Measurements from ENCODE around the gene EML3.

Gene EML3

DNA sequence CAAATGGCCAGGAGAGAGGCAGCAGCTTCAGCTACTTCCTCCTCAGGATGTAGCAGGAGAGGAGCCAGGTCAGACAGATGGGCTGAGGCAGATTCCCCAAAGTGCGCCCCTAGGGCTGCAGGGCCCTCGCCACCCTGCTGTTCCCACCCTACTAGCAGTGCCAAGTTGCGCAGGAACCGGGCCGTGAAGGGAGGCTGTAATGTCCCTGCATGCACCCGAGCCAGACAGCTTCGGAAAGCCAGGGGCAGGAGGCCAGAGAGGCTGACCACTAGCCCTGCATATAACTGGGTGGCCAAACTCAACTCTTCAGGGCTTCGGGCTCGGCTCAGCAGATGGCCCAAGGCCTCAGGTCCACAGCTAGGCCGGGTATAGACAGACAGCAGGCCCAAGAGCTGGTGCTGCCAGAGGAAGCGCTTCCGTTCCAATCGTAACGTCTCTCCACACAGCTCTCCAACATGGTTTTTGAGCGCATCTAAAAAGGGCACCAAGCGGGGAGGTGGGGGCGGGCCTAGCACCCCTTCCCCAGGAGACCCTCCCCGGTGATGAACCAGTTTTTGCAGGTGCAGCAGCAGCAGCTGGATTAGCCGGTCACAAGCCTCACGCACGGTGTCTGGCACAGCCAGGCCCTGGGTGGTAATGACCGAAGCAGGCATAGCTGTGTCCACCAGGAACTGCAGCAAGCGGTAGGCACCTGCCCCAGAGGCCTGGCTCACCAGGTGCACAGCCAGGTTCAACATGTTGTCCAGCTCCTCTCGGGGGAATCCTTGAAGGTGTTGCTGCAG lies 35.8 kb upstream of the EML3 start:
- H3K4me1 ChIP-seq (ENCODE audit: control insufficient read depth, insufficient read depth, low read depth, low read length): peaks cover 14% of the 10 kb centered on the region

DNA sequence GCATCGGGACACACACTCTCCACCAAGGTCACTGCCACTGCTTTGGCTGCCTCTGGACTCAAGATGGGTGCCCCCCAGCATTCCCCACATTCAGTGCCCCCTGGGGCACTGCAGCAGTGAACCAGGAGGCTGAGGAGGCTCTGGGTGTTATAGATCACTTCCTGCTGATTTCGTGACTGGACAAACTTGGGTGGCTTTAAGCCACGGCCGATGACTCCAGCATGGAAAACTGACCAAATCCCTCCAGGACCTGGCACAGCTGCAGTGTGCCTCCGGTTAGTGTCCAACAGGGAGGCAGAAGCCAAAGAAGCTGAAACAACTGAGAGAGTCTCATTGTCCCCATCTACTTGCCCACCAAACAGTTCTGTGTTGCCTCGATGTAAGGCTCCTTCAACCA lies 35.0 kb upstream of the EML3 start:
- Histone ChIP-seq H2BK120ac (ENCODE audit: low read depth, low read length) (no peak overlapping the region), H3K4me1 (ENCODE audit: control insufficient read depth, insufficient read depth, low read depth, low read length) (peaks cover 14% of the 10 kb centered on the region), H4K8ac (ENCODE audit: low read length) (no peak overlapping the region), H3K36me3 (ENCODE audit: control insufficient read depth in 1 of 2, insufficient read depth in 2 of 2, low read depth in 1 of 2, low read length in 2 of 2) (peaks cover 45 to 49% of the 10 kb centered on the region in 2 experiments), H2BK15ac (ENCODE audit: low read depth, poor library complexity, severe bottlenecking) (peak overlapping the region; percentile 56), H2BK12ac (ENCODE audit: low read length in 2 of 2) (no peak overlapping the region), H3K79me1 (replicated peaks; ENCODE audit: low read length, poor library complexity, severe bottlenecking) (peaks cover 21% of the 10 kb centered on the region), H2AK5ac (ENCODE audit: low read length, severe bottlenecking) (no peak overlapping the region), H3K27ac (ENCODE audit: low read length, poor library complexity, severe bottlenecking) (no peak overlapping the region), H2BK5ac (ENCODE audit: low read depth, low read length, poor library complexity, severe bottlenecking) (no peak overlapping the region), H3K18ac (ENCODE audit: low read depth in 1 of 2, low read length in 2 of 2) (no peak overlapping the region), H2AFZ (ENCODE audit: low read depth, low read length) (no peak overlapping the region), H3K14ac (ENCODE audit: low read length in 2 of 2) (no peak overlapping the region), H3K27me3 (ENCODE audit: control insufficient read depth in 1 of 2, insufficient read depth in 1 of 2, low read length in 2 of 2) (no peaks in the 10 kb centered on the region), H3K9me3 (ENCODE audit: control insufficient read depth, low read length) (no peaks in the 10 kb centered on the region), H3K4me3 (ENCODE audit: insufficient read depth in 1 of 2, low read depth in 1 of 2, low read length in 2 of 2) (no peak overlapping the region), H3K4me2 (ENCODE audit: low read length, poor library complexity, severe bottlenecking) (no peak overlapping the region), H4K91ac (ENCODE audit: low read length) (no peak overlapping the region), H3K4ac (ENCODE audit: low read depth in 1 of 2, low read length in 2 of 2) (no peak overlapping the region), H3K9ac (ENCODE audit: low read length) (peak overlapping the region; percentile 65), H3K23ac (ENCODE audit: low read length in 2 of 2) (no peak overlapping the region)
- WGBS: 92% methylated on average over 6 of the region's 6 CpGs
- DNase-seq: no peak

More for the DNA sequence above, 35.8 kb upstream of the EML3 start:
- H3K9ac ChIP-seq (ENCODE audit: low read length): peak overlapping the region; percentile 65
- peak overlapping the region; percentile 56 for H2BK15ac ChIP-seq (ENCODE audit: low read depth, poor library complexity, severe bottlenecking)
- no peaks in the 10 kb centered on the region for H3K27me3 ChIP-seq (ENCODE audit: control insufficient read depth in 1 of 2, insufficient read depth in 1 of 2, low read length in 2 of 2)
- no peaks in the 10 kb centered on the region for H3K9me3 ChIP-seq (ENCODE audit: control insufficient read depth, low read length)
- no peak overlapping the region for H4K91ac ChIP-seq (ENCODE audit: low read length)
- H4K8ac ChIP-seq (ENCODE audit: low read length): no peak overlapping the region
- H3K36me3 ChIP-seq (ENCODE audit: control insufficient read depth in 1 of 2, insufficient read depth in 2 of 2, low read depth in 1 of 2, low read length in 2 of 2): peaks cover 43% of the 10 kb centered on the region in 2 experiments
- H3K79me1 ChIP-seq (replicated peaks; ENCODE audit: low read length, poor library complexity, severe bottlenecking): peaks cover 24% of the 10 kb centered on the region
- no peak overlapping the region for H3K4ac ChIP-seq (ENCODE audit: low read depth in 1 of 2, low read length in 2 of 2)
- H3K27ac ChIP-seq (ENCODE audit: low read length, poor library complexity, severe bottlenecking): no peak overlapping the region
- no peak overlapping the region for H2BK12ac ChIP-seq (ENCODE audit: low read length in 2 of 2)
- no peak overlapping the region for H3K4me3 ChIP-seq (ENCODE audit: insufficient read depth in 1 of 2, low read depth in 1 of 2, low read length in 2 of 2)
- H2AFZ ChIP-seq (ENCODE audit: low read depth, low read length): no peak overlapping the region
- no peak overlapping the region for H3K18ac ChIP-seq (ENCODE audit: low read depth in 1 of 2, low read length in 2 of 2)
- no peak overlapping the region for H2BK5ac ChIP-seq (ENCODE audit: low read depth, low read length, poor library complexity, severe bottlenecking)
- DNase-seq: no peak
- H2BK120ac ChIP-seq (ENCODE audit: low read depth, low read length): no peak overlapping the region
- H2AK5ac ChIP-seq (ENCODE audit: low read length, severe bottlenecking): no peak overlapping the region
- no peak overlapping the region for H3K23ac ChIP-seq (ENCODE audit: low read length in 2 of 2)
- H3K14ac ChIP-seq (ENCODE audit: low read length in 2 of 2): no peak overlapping the region
- WGBS: 96% methylated on average over 24 of the region's 24 CpGs
- H3K4me2 ChIP-seq (ENCODE audit: low read length, poor library complexity, severe bottlenecking): no peak overlapping the region

DNA sequence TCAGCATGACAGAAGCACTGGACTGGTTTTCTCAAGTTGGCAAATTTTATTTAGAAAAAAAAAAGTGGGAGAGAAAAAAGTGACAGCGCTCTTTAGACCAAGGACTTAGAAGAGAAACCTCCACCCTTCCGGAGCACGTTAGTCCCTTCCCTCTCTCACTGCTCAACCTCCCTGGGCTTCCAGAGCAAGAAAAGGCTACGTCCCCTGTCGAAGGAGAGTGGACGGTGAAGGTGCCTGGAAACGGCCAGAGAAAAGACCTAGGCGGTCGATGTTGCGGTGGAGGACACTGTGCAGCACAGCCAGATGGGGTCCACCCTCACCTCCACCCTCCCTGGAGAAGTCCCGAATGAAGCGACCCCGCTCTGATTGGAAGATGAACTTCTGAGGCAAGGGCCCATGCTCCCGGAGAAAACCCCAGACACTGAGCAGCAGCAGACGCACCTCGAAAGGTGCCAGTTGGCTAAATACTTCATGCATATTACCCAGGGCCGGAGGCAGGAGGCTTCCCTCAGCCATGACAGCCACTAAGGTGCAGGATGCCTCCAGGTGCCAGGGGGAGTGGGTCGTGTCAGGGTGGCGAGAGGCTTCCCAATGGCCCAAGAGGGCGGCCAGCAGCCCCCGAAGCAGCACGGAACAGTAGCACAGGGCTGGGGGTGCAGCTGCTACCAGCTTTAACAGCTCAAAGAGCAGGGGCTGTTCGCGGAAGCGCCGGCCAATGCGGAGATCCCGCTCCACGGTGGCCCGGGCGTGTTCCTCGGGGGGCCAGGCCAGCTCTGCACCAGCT lies 34.4 kb upstream of the EML3 start:
- Histone ChIP-seq H2BK15ac (ENCODE audit: low read depth, poor library complexity, severe bottlenecking) (peak overlapping the region; percentile 12), H2BK5ac (ENCODE audit: low read depth, low read length, poor library complexity, severe bottlenecking) (no peak overlapping the region), H3K27ac (ENCODE audit: low read length, poor library complexity, severe bottlenecking) (no peak overlapping the region), H3K36me3 (ENCODE audit: control insufficient read depth in 1 of 2, insufficient read depth in 2 of 2, low read depth in 1 of 2, low read length in 2 of 2) (peaks cover 45 to 50% of the 10 kb centered on the region in 2 experiments), H4K8ac (ENCODE audit: low read length) (no peak overlapping the region), H4K91ac (ENCODE audit: low read length) (peak overlapping the region; percentile 53), H3K4ac (ENCODE audit: low read depth in 1 of 2, low read length in 2 of 2) (no peak overlapping the region), H2BK120ac (ENCODE audit: low read depth, low read length) (no peak overlapping the region), H2AFZ (ENCODE audit: low read depth, low read length) (no peak overlapping the region), H3K79me1 (replicated peaks; ENCODE audit: low read length, poor library complexity, severe bottlenecking) (peaks cover 21% of the 10 kb centered on the region), H3K4me3 (ENCODE audit: insufficient read depth in 1 of 2, low read depth in 1 of 2, low read length in 2 of 2) (peak overlapping the region in 1 of 2 experiments; percentile 95), H3K4me1 (ENCODE audit: control insufficient read depth, insufficient read depth, low read depth, low read length) (peaks cover 14% of the 10 kb centered on the region), H3K23ac (ENCODE audit: low read length in 2 of 2) (no peak overlapping the region), H3K27me3 (ENCODE audit: control insufficient read depth in 1 of 2, insufficient read depth in 1 of 2, low read length in 2 of 2) (no peaks in the 10 kb centered on the region), H3K9ac (ENCODE audit: low read length) (peak overlapping the region; percentile 65), H2BK12ac (ENCODE audit: low read length in 2 of 2) (peak overlapping the region in 1 of 2 experiments; percentile 71), H3K18ac (ENCODE audit: low read depth in 1 of 2, low read length in 2 of 2) (no peak overlapping the region), H2AK5ac (ENCODE audit: low read length, severe bottlenecking) (no peak overlapping the region), H3K9me3 (ENCODE audit: control insufficient read depth, low read length) (no peaks in the 10 kb centered on the region), H3K4me2 (ENCODE audit: low read length, poor library complexity, severe bottlenecking) (peak overlapping the region; percentile 1), H3K14ac (ENCODE audit: low read length in 2 of 2) (no peak overlapping the region)
- 78% methylated on average over 31 of the region's 32 CpGs for WGBS
- DNase-seq: no peak

All from mesenchymal stem cell (in vitro differentiated cells and primary cell).